Sciatic nerve (tissue), 2 donors: ENCODE data around the gene CUBN. TPM values are rescaled to one million over a fixed set of nuclear protein-coding genes. Genes with fewer than 3 reads are reported as not detected.
A peak's percentile ranks its signal among the peaks of the same experiment; 100 is the strongest.

ENCODE experiments used
- ATAC-seq: fragments of 200-7000 bp; cut with Tn5 transposase; one replicate; pipeline ENCODE4 v1.9.1; 2020; ENCODE audit warnings: mild to moderate bottlenecking, moderate library complexity
- DNase-seq: peaks from one replicate; pipeline ENCODE4 v3.0.0-alpha.2; 2020; ENCODE audit warnings: low spot score
- intact Hi-C: fragments of 100-400 bp; cut with DNase I; formaldehyde crosslinking; loops from one replicate; pipeline ENCODE4 v1.14.2; 2022
- total RNA-seq: library from RNA; stranded (reverse); fragmentation: NEBNext Ultra II Directional; extraction: Animal tissue kit (Norgen Biotek cat#: 25700); gene quantifications from one replicate; pipeline ENCODE4 v1.2.1, GENCODE V29; 2021
- donor health status: DM: no; HTN: no; CAD: no.
- donor health status: DM: no; HTN: no; CAD: no.

Gene CUBN
- total RNA-seq, 1 donor from 2014 or later: 27.6 TPM

DNA sequence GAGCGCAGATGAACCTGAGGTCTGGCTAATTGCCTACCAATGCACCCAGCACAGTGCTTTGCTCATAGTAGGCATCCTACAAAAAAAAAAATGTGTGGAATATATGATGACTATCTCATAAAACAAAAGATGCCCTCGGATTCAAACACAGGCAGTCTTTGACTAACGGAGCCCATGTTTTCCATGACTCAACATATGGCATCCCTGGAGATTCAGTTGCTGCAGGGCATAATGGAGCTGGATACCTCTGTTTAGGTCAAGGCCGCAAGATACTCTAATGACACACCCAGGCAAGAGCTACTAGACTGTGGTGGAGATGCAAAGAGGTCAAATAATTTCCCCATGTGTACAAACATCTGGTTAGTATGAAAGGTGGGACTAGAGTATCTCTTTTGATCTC, 16.3 kb downstream of the CUBN start:
- no peak for DNase-seq
- ATAC-seq: no peak
- intact Hi-C loops: no loop called here

DNA sequence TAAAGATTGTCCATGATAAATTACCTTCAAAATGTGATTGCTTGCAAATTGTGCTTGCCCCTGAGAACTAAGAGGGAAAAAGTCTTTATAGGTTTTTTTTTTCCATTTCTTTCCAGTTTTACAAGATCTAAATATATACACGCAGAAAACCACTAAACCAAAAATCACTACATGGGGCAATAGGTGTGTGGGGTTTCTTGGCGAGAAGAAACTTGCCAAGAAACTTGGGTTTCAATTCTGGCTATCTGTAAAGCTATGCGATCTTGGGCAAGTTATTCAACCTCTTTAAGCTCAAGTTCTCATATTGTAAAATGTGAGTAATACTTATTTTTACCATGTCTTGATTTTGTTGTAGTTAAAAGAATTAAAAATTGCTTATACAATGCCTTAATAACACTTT, 17.0 kb downstream of the CUBN start:
- no peak for DNase-seq
- intact Hi-C loops: no loop called here
- no peak for ATAC-seq

DNA sequence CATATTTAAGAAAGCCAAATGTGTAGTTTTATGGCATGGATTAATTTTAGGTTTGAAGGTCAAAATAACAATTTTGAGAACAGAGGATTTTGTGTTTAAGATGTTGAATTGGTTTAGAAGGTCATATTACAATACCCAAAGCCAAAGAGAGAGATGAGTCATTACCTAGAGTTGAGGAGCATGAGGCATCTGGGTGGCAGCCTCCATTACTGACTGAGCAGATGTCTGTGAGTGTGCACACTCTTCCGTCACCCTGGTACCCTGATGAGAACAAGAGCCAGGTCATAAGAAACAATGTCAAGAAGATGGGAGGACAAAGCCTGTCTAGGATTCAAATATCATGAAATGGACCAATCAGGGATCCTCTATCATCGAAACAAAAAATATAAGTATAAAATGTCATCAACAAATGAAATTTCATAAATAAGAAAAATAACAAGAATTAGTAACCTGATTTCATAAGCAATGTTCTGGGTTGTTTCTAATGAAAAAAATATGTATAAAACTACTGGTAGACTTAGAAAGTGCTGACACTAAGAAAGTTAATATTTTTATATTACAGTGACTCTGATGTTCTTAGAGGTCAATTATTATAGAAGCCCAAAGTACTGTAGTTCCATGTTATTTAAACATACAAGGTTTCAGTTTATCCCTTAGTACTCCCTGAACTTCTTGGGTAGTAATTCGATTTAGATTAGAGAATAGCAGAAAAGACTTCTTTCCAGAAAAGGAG, 20.0 kb downstream of the CUBN start:
- intact Hi-C loops: no loop called here

DNA sequence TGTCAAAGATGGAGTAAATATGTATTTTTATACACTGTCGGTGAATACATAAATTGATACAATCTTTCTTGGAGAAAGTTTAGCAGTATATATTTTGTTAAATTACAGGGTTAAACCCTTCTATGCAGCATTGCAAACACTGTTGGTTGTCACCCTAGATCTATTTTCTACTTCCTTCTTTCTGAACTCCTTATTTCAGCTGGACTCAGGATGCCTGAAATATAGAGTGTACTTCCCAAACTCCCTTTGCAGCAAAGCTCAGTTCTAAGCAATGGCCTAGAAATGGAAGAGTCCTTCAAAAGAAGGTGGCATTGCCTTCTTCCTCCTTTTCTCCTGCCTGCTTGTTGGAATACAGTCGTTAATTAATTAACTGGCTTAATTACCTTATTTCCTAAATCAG, 20.6 kb downstream of the CUBN start:
- DNase-seq (no peak), ATAC-seq (no peak)
- intact Hi-C loops: no loop called here

More for the DNA sequence above, 20.0 kb downstream of the CUBN start:
- no peak for ATAC-seq
- DNase-seq: no peak

DNA sequence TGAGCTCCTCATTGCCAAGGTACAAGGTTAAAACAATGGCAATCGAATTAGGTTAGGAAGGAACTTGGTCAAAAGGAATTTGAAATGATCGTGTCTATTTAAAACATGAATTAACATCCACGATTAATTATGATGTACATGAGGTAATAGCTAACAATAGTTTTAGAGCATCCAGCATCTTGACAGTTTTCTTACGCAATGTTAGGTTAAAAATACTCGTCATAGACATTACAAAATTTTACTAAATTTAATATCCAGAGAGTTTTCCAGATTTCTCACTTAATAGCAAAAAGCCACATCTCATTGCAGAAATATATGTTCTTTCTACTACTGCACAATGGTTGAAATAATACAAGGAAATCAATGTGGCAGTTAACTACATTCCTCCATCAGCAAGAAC, 22.6 kb downstream of the CUBN start:
- intact Hi-C loops: no loop called here
- no peak for ATAC-seq
- no peak for DNase-seq

DNA sequence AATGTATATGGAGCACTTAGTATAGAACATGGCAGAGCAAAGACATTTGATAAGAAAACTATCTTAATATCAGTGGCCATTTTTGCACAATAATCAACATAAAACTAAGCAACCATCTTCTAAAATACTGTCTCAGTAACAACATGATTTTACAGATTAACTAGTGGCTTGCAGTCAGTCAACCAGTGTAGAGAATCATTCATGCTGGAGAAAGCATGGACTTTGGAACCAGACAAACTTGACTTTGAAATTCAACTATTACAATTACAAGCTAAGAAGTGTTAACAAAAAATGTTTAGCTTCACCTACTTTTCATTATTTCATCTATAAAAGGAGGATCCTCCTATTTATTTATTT, 27.7 kb downstream of the CUBN start:
- DNase-seq (no peak), ATAC-seq (no peak)
- intact Hi-C loops: no loop called here

DNA sequence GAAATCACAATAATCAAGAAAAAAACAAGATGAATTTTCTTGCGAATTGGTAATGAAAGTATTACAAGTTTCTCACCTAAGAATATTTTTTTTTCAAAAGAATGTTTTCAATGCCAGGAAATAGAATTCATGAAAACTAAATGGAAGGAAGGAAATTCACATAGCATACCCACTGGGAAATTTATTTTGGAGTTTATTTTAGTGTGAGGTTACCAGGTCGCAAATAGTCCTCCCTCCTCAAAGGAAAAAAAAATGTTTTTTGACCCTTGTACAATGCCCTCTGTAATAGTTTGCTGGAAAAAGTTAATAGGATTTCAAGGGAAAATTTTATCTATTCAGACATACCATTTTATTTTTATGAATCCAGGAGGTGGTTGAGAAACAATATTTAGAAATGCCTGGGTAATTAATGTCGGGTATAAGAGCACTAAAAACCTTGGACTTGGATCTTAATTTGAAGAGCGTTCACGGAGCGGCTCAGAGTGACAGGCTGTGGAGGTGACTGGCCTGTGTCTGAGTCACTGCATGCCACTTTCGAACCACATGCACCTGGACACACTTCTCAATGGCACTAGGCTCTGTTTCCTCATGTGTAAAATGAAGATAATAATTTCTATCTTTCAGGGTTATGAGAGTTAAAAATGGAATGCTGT, 28.2 kb downstream of the CUBN start:
- intact Hi-C loops: no loop called here
- ATAC-seq: no peak
- DNase-seq: no peak

DNA sequence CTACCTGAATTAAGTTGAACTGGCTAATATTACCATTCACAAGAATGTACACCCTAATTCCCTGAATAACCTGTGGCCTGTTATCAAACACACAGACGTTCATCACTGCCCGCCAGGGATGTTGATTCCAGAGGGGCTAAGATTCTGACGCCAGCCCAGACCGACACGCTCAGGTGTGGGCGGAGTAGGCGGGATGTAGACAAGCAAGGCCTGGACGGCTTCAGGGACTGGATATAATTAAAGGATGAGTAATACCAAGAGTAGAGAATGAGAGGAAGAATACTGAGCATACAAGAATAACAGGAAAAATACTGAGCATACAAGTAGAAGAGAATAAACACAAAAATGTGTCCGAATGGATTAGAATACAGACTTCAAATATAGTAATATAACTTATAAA, 29.0 kb downstream of the CUBN start:
- ATAC-seq (peak; percentile 26), DNase-seq (no peak)
- intact Hi-C loops: no loop called here

DNA sequence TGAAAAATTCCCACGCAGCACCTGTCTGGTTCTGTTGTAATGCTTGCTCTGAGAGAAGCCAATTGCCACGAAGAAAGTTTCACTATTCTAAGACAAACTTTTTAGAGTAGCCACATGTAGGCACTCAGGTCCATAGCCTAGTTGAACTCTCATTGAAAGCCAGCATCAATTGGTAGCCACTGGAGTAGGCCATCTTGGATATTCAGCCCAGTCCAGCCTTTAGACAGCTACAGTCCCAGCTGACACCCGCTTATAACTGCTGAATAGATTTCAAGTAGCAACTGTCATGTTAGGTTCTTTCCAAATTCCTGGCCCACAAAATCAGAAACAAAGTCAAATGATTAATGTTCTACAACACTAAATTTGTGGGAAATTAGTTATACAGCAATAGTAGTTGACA, 31.6 kb downstream of the CUBN start:
- ATAC-seq (no peak), DNase-seq (no peak)
- intact Hi-C loops: no loop called here

DNA sequence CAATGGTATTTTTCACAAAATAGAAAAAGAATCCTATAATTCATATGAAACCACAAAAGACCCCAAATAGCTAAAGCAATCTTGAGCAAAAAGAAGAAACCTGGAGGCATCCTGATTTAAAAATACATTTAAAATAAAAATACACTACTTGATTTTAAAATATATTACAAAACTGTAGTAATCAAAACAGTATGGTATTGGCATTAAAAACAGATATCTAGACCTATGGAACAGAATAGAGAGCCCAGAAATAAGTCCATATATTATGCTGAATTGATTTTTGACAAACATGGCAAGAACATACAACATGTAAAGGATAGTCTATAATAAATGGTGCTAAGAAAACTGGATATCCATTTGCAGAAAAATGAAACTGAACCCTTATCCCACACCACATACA, 34.8 kb downstream of the CUBN start:
- intact Hi-C loops: no loop called here
- no peak for ATAC-seq
- no peak for DNase-seq

DNA sequence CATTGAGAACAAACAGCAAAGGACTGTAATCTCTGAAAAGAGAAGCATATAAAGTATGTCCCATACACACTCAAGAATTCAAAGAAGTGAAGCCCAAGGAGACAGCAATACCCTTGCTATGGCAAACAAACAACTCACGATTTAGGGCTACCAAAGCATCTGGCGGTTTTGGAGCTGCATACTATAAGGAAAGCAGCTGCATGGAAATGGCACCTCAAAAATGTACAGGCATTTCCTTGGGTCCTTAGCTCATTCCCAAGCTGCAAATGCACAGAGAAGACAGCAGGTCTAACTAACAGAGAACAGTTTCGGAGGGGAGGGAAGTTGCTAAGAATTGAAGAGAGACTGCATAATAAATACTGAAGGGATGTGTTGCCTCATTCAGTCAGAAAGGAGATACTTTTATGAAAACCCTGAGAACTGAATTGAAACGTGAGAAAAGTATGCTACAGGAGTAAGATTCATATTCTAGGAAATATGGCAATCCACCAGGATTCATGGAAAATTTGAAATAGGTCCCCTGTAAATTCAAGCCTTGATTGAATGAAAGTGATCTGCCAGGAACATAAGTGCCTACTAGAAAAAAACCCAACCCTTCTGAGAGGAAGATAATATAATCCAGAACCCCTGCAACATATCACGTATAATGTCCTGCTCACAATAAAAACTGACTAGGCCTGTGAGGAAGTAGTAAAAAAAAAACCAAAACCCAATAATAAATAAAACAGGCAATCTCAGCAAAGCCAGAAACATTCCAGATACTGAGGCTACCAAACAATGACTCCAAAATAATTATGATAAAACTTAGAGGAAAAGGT, 36.4 kb downstream of the CUBN start:
- no peak for DNase-seq
- intact Hi-C loops: no loop called here
- no peak for ATAC-seq

DNA sequence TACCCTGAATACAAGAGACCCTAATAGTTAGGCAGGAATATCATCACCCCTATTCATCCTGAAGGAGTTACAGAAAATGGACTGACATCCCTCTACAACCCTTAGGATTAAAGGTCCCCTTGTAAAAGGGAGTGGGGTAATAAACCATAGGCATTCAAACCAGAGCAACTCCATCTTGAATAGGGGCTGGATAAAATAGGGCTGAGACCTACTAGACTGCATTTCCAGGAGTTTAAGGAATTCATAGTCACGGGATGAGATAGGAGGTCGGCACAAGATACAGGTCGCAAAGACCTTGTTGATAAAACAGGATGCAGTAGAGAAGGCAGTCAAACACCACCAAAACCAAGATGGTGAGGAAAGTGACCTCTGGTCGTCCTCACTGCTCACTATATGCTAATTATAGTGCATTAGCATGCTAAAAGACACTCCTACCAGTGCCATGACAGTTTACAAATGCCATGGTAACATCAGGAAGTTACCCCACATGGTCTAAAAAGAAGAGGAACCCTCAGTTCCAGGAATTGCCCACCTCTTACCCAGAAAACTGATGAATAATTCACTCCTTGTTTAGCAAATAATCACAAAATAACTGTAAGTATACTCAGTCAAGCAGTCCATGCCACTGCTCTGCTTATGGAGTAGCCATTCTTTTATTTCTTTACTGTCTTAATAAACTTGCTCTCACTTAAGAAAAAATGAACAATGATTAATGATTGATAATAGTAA, 37.2 kb downstream of the CUBN start:
- intact Hi-C loops: no loop called here
- ATAC-seq (no peak), DNase-seq (no peak)

DNA sequence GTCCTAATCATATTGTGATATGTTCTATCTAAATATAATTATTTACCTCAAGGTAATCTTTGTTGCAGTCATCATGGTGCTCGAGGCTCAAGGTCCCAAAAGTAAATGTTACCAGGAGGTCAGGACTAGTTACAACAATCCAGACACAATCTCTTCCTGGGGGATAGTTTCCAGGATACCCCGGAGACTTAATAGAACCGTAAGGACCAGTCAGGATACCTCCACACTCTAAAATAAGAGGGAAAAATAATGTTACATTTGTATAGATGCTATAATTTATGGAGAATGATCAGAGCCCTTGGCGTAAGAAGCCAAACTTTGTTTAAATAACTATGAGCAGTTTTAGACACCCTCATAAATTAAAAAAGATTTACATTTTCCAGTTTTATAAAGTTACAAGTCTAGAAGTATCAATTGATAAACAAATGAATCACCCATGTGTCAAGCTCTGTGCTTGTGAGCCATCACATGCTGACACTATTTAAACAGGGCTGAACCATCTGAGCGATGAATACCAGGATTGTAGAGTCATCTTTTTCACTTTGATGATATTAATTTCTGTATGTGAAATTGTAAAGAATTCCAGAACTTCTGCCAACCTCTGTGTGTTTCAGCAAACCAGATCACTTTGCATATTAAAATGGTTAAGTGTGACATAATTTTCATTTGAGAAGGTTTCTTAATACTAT, 41.3 kb downstream of the CUBN start:
- DNase-seq (no peak), ATAC-seq (no peak)
- intact Hi-C loops: no loop called here

DNA sequence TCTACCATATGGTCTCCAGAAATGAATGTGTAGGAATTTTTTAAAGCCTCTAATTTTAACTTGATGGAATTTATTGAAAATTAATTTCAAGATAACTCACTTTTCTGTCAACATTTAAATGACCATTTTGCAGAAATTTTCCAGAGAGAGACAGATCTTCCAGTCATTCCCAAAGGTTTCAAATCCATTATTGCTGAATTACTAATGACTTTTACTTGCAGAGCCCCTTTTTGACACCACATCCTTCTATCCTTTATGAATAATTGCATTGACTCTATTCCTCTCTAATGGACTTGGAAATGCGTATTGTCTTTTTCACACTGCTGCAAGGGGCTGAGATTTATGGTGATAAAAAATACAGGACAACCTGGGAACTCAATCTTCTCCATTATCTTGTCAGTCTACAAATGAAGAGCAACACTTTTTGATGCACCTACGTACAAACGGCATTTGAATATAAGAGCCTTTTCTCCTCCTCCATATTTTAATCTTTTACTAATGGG, 42.7 kb downstream of the CUBN start:
- intact Hi-C loops: no loop called here
- ATAC-seq (no peak), DNase-seq (no peak)

DNA sequence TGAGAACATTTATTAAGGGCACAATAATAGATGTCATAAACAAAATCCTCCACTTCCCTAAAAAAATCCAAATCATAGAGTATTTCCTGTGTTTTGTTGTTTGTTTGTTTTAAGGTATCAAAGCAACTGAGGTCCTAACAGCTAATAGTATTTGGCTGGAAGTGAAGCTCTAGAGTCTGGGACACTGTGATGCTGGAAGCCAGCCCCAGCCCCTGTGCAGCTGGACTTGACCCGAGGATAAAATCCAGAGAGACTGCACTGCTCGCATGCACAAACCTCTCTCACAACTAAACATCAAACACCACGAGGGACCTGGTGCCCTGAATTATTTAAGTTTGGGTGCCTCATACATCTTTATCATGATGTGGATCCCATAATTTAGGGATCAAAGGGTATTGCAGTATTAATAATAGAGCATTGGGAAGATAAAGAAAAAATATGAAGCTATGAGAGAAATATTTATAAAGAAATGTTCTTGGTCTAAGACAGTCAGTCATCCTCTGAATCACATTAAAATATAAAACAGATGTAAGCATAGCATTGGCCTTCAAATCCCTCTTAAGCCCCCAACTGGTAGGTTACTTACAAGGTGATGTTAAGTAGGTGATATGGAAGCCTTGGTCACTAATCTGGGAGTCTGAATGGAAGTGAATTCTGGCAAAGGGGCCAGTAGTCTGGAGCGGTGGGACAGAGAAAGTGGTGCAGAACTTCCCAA, 44.4 kb downstream of the CUBN start:
- no peak for DNase-seq

DNA sequence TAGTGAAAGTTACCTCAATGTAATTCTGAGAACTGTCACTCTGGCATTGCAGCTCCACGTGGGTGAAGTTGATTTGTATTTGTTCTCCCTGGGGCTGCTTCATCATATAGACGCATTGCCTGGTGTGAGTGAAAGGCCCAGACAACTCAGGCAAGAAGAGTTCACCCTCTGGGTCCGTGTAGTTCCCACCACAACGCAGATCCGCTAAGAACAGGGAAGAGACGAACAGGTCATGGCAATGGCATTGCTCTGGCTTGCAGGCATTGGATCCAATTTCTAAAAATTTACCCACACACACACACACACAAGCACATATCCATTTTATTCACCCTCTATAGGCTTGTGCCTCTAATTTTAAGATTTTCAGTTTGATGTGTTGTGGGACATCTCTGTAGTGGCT, 45.4 kb downstream of the CUBN start:
- ATAC-seq: no peak
- no peak for DNase-seq
- intact Hi-C loops: no loop called here

More for the DNA sequence above, 44.4 kb downstream of the CUBN start:
- intact Hi-C loops: no loop called here
- ATAC-seq: peak; percentile 66

DNA sequence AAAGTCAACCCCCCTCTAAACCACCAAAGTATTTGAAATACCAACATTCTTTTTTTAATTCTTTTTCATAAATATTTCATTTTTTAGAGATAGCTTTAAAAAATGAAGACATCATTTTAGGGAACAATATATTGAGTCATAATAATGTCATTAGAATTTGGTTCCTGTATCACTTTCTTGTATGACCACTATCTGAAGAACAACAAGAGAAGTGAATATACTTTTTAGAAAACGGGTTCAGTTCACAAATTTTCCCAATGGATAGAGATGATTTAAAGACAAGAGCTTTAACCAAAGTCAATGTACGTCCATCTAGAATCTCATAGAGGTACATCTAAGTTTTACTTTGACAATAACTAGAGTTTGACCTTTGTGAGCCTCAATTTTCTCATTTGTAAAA, 48.2 kb downstream of the CUBN start:
- DNase-seq (no peak), ATAC-seq (no peak)
- intact Hi-C loops: no loop called here

DNA sequence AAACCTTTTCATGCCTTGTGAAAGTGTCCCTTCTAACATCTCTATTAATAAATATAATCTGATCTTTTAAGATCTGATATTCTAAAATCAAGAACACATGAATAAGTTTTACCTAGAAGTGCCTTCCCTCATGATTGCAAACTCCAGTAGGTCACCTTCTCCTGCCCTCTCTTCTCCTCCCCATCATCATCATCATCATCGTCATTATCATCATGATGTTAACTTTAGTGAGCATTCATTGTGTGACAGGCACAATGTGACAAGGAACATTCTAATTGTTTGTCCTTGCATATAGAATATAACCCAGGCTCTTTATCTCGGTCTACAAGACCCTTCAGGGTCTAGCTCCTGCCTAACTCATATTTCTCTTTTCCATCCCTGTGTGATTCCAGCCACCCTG, 51.7 kb downstream of the CUBN start:
- ATAC-seq (no peak), DNase-seq (no peak)
- intact Hi-C loops: no loop called here
